IPS DF 4.7 (cell line): Measurements from ENCODE around the gene GPD2.

Experiments
- DNase-seq: peaks from one replicate; pipeline ENCODE4 v3.0.0-alpha.2; 2013; ENCODE audit warnings: low spot score; ENCODE audit errors: extremely low read depth

GPD2 gene

GRCh38 chr2:156435718-156436496 lies at the start of gene GPD2:
Gene GPD2, plus strand, starts transcription at chr2:156436379. Its CDS starts 39,727 bp downstream, at chr2:156476106.
- DNase-seq, result no peak

- DNase-seq, result no peak
Observed at GRCh38 chr2:156394033-156394741, 42.0 kb upstream of the GPD2 start.

GRCh38 chr2:156396126-156396525 lies 40.1 kb upstream of the GPD2 start:
- DNase-seq, result no peak

GRCh38 chr2:156397229-156397628 lies 39.0 kb upstream of the GPD2 start:
- no peak for DNase-seq

GRCh38 chr2:156398176-156398575 lies 38.0 kb upstream of the GPD2 start:
- DNase-seq, result no peak

GRCh38 chr2:156399224-156399949 lies 36.8 kb upstream of the GPD2 start:
- peak; percentile 5 for DNase-seq

GRCh38 chr2:156399950-156400705 lies 36.1 kb upstream of the GPD2 start:
- DNase-seq, result peak; percentile 22

GRCh38 chr2:156400706-156401678 lies 35.2 kb upstream of the GPD2 start:
- peak; percentile 36 for DNase-seq

GRCh38 chr2:156401861-156402260 lies 34.3 kb upstream of the GPD2 start:
- no peak for DNase-seq

- DNase-seq, result no peak
Observed at GRCh38 chr2:156405586-156405985, 30.6 kb upstream of the GPD2 start.

GRCh38 chr2:156411835-156412234 lies 24.3 kb upstream of the GPD2 start:
- no peak for DNase-seq

- DNase-seq, result no peak
Observed at GRCh38 chr2:156421851-156422250, 14.3 kb upstream of the GPD2 start.

GRCh38 chr2:156423674-156424282 lies 12.4 kb upstream of the GPD2 start:
- DNase-seq, result no peak

- no peak for DNase-seq
Observed at GRCh38 chr2:156427074-156427473, 9.1 kb upstream of the GPD2 start.

- no peak for DNase-seq
Observed at GRCh38 chr2:156429211-156429610, 7.0 kb upstream of the GPD2 start.

- DNase-seq, result no peak
Observed at GRCh38 chr2:156430236-156430979, 5.8 kb upstream of the GPD2 start.

GRCh38 chr2:156430980-156431358 lies 5.2 kb upstream of the GPD2 start:
- no peak for DNase-seq

GRCh38 chr2:156434461-156435291 lies 1.5 kb upstream of the GPD2 start:
- no peak for DNase-seq
